OCI-LY1 (cell line): ENCODE results near the gene CCDC28B.

Experiments
- EZH2 ChIP-seq: fragments of 200-600 bp; sonication (generic), shearing (Covaris generic); IDR thresholded peaks from 2 replicates; pipeline ENCODE4 v1.8.0; 2017; ENCODE audit warnings: borderline replicate concordance, mixed run types, mild to moderate bottlenecking, antibody characterized with exemption, low read length, moderate library complexity, mixed read lengths
- TF ChIP-seq, protein P1 (sequence below): fragments of 200-600 bp; sonication (generic), shearing (Covaris generic); IDR thresholded peaks from 2 replicates; pipeline ENCODE4 v1.5.1; 2017; ENCODE audit warnings: mild to moderate bottlenecking, antibody characterized with exemption, low read length, moderate library complexity, mixed read lengths

DNA sequence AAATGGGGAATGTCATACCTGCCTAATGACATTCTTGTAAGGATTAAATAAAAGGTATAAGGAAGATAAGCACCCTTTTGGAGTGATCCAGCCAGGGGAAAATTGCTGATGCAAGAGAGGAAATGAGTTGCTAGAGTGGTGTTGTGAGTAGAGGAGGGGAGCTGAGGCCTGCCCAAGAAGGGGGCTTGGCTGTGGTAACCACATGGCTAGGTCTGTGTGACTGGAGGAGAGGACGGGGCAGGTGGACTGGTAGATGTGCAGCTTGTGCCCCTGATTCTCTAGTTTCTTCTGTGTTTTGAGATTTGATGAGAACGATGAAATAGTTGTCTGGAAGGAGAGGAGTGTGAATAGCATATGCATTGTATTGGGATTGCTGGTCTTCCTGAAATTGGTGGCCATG, 14.3 kb upstream of the CCDC28B start:
- TF ChIP-seq, protein P1, sequence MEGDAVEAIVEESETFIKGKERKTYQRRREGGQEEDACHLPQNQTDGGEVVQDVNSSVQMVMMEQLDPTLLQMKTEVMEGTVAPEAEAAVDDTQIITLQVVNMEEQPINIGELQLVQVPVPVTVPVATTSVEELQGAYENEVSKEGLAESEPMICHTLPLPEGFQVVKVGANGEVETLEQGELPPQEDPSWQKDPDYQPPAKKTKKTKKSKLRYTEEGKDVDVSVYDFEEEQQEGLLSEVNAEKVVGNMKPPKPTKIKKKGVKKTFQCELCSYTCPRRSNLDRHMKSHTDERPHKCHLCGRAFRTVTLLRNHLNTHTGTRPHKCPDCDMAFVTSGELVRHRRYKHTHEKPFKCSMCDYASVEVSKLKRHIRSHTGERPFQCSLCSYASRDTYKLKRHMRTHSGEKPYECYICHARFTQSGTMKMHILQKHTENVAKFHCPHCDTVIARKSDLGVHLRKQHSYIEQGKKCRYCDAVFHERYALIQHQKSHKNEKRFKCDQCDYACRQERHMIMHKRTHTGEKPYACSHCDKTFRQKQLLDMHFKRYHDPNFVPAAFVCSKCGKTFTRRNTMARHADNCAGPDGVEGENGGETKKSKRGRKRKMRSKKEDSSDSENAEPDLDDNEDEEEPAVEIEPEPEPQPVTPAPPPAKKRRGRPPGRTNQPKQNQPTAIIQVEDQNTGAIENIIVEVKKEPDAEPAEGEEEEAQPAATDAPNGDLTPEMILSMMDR = no peak
- TF ChIP-seq EZH2 = no peak
